ENCODE measurements around the gene STK33.

GRCh38 chr11:8372641-8373381, 221.2 kb downstream of the STK33 start:
- no peak for TF ChIP-seq POLR2A (IDR thresholded peaks at IDR 0.05; ENCODE audit: low read length)
- no peak for TF ChIP-seq GATA1 (IDR thresholded peaks at IDR 0.05; ENCODE audit: low read depth, low read length)

All from erythroblast (primary cell).